ENCODE data around the gene NPHP4.
A peak's percentile ranks its signal among the peaks of the same experiment; 100 is the strongest.
"Not testable (repeated sequence)": the region's sequence is repeated elsewhere in the genome, so short reads cannot be mapped to it uniquely, and the experiment has no call there.

Gene NPHP4

DNA sequence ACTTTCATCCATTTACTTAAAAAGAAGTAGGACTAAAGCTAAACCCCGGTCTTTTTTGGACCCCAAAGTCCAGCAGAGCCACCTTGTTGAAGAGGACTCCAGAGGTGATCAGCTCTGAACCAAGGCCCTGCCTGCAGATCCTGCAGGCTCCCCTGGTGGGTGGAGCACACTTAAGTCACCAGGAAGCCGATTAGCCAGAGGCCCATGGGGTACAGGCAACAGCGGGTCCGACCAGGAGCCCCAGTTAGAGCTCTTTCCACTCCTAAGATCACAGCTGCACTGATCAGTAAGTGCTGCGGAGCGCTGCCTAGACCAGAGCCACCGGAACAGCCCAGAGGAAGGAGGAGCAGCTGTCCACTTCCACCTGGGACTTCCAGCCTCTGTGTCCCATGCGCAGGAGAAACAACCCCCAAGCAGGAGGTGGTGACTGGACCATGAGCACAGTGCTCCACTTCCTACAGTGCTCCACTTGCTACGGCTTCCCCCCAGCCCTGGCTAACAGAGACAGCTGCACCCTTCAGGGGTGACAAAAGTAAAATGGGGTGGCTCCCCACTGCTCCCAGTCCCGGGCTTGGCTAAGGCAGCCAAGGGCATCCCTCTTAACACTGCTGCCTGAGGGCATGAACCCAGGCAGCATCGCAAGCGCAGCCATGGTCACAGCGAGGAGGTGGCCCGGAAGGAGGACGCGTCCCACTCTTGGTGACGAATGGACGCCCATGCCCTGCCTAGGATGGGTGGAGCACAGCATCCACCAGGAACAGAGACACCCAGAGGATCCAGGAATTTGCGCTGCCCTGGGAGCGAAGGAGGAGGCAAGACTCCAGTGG lies 58.0 kb downstream of the NPHP4 start:
- no peaks in the 10 kb centered on the region for H3K27me3 Mint-ChIP-seq
- H3K4me3 Mint-ChIP-seq, result no peak overlapping the region
- H3K4me1 Mint-ChIP-seq, result peaks cover 6% of the 10 kb centered on the region
- no peaks in the 10 kb centered on the region for H3K9me3 Mint-ChIP-seq
- ATAC-seq, result no peak
- no peak for DNase-seq
- no peak overlapping the region for H3K27ac Mint-ChIP-seq

DNA sequence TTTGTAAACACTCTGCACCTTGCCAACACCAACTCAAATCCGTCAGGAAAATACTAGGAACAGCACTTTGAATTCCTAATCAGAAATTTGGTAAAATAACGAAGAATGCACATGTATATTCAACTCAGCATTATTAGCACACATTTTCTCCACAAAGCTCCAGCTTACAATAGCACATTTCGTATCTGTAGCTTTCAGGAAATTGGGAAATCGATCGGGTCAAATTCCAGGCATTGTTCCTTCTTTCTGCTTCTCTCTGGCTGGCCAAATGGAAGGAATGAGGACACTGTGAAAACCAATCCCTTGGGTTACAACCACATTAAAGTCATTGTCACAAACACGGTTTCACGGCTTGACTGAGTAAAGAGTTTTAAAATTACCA lies 58.6 kb downstream of the NPHP4 start:
- Mint-ChIP-seq H3K4me1 (peaks cover 6% of the 10 kb centered on the region), H3K27ac (no peak overlapping the region), H3K4me3 (no peak overlapping the region), H3K27me3 (no peaks in the 10 kb centered on the region), H3K9me3 (no peaks in the 10 kb centered on the region)
- DNase-seq, result no peak
- no peak for ATAC-seq

DNA sequence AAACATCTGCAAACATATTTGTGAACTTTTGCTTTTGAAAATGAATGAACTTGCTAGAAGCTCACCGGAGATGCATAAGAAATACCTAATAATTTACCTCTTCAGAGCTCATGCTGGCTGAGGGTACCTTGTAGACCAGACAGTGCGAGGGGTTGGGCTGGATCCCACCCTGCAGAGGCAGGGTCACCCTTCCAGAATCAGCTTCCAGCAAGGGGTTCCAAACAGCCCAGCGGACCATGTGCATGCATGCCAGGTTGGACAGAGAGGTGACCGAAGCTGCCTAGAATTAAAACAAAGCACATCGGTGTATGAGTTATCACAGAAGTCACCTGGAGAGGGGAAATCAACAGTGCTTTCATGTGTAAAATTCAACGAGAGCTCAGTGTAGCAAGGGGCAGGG lies 59.2 kb downstream of the NPHP4 start:
- Mint-ChIP-seq H3K27ac (no peak overlapping the region), H3K9me3 (no peaks in the 10 kb centered on the region), H3K27me3 (no peaks in the 10 kb centered on the region), H3K4me1 (peaks cover 6% of the 10 kb centered on the region), H3K4me3 (no peak overlapping the region)
- DNase-seq (no peak), ATAC-seq (no peak)

- DNase-seq, result no peak
- H3K27ac Mint-ChIP-seq, result no peak overlapping the region
- H3K4me3 Mint-ChIP-seq, result no peak overlapping the region
- H3K4me1 Mint-ChIP-seq, result no peaks in the 10 kb centered on the region
- H3K27me3 Mint-ChIP-seq, result no peaks in the 10 kb centered on the region
- no peak for ATAC-seq
- H3K9me3 Mint-ChIP-seq, result no peaks in the 10 kb centered on the region
Measured at GRCh38 chr1:5928714-5929400, 63.4 kb downstream of the NPHP4 start.

DNA sequence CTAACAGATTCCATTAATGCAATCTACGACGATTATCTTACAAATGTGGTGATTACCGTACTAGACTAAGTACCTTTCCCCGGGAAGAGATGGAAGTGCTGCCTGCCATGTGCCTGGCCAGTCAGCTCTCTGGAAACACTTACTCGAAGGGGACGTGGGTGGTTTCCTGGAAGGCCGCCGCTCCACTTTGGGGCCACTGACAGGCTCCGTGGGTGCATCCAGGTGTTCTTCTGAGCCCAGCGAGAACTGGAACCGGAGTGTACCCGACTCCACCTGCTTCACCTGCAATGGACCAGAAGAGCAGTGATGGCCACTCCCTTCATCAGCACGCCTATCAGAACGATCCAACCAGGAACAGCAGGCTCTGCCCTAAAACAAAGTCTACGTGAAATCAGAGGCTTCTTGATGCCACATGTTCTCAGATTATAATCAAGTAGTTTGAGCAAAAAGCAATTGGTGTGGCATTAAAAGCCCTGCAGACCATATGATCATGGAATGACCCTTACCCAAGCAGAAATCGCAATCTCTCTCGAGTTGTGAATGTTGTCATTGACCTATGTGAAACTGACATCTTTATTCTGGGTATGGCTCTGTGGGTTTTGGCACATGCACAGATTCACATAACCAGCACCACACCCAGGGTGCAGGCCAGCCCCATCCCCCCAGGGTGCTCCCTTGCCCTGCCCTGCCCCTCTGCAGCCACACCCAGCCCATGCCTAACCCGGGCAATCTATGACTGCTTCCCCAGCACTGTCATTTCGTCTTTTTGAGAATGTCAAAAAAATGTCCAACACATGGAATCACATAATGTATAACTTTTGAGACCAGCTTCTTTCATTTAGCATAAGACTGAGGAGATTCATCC lies 64.5 kb downstream of the NPHP4 start:
- H3K27ac Mint-ChIP-seq, result no peak overlapping the region
- H3K4me3 Mint-ChIP-seq, result no peak overlapping the region
- H3K9me3 Mint-ChIP-seq, result no peaks in the 10 kb centered on the region
- ATAC-seq (no peak), DNase-seq (no peak)
- no peaks in the 10 kb centered on the region for H3K27me3 Mint-ChIP-seq
- H3K4me1 Mint-ChIP-seq, result no peaks in the 10 kb centered on the region

GRCh38 chr1:5926686-5927435 lies 65.4 kb downstream of the NPHP4 start:
- ATAC-seq (no peak), DNase-seq (no peak)
- Mint-ChIP-seq H3K4me1 (no peaks in the 10 kb centered on the region), H3K27ac (no peak overlapping the region), H3K4me3 (no peak overlapping the region), H3K27me3 (no peaks in the 10 kb centered on the region), H3K9me3 (no peaks in the 10 kb centered on the region)

- H3K4me1 Mint-ChIP-seq, DNase-seq, ATAC-seq, H3K4me3 Mint-ChIP-seq, H3K27ac Mint-ChIP-seq, H3K27me3 Mint-ChIP-seq, H3K9me3 Mint-ChIP-seq: not testable (repeated sequence)
Measured at GRCh38 chr1:5922700-5923330, 69.4 kb downstream of the NPHP4 start.

- DNase-seq, result no peak
- Mint-ChIP-seq H3K27ac (peak overlapping the region in 1 of 2 donors; percentile 49), H3K4me1 (no peaks in the 10 kb centered on the region), H3K4me3 (no peak overlapping the region), H3K27me3 (no peaks in the 10 kb centered on the region), H3K9me3 (no peaks in the 10 kb centered on the region)
- no peak for ATAC-seq
Measured at GRCh38 chr1:5921671-5922070, 70.6 kb downstream of the NPHP4 start.

- no peak for DNase-seq
- Mint-ChIP-seq H3K27me3 (no peaks in the 10 kb centered on the region), H3K4me3 (no peak overlapping the region), H3K4me1 (peaks cover under 1% of the 10 kb centered on the region), H3K9me3 (no peaks in the 10 kb centered on the region), H3K27ac (no peak overlapping the region)
- ATAC-seq, result no peak
Measured at GRCh38 chr1:5921129-5921528, 71.1 kb downstream of the NPHP4 start.

- ATAC-seq (no peak), DNase-seq (no peak)
- H3K27ac Mint-ChIP-seq, result no peak overlapping the region
- no peaks in the 10 kb centered on the region for H3K27me3 Mint-ChIP-seq
- no peaks in the 10 kb centered on the region for H3K9me3 Mint-ChIP-seq
- peaks cover 7% of the 10 kb centered on the region for H3K4me1 Mint-ChIP-seq
- H3K4me3 Mint-ChIP-seq, result no peak overlapping the region
Measured at GRCh38 chr1:5920201-5920600, 72.0 kb downstream of the NPHP4 start.

DNA sequence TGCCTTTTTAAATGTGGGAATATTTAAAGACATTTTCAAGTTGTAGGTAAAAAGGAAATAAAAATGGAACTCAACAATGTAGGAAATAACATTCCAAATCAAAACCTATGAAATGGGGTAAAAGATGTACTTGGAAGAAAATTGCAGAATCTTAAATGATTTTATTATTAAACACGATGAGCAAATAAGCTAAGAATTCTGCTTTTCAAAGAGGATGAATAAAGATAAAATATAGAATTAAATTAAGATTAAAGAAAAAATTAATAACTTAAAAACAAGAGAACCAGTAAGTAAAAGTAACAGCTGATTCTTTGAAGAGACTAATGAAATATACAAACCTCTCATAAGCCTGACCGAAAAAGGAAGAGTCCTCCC lies 74.0 kb downstream of the NPHP4 start:
- H3K27me3 Mint-ChIP-seq, result no peaks in the 10 kb centered on the region

DNA sequence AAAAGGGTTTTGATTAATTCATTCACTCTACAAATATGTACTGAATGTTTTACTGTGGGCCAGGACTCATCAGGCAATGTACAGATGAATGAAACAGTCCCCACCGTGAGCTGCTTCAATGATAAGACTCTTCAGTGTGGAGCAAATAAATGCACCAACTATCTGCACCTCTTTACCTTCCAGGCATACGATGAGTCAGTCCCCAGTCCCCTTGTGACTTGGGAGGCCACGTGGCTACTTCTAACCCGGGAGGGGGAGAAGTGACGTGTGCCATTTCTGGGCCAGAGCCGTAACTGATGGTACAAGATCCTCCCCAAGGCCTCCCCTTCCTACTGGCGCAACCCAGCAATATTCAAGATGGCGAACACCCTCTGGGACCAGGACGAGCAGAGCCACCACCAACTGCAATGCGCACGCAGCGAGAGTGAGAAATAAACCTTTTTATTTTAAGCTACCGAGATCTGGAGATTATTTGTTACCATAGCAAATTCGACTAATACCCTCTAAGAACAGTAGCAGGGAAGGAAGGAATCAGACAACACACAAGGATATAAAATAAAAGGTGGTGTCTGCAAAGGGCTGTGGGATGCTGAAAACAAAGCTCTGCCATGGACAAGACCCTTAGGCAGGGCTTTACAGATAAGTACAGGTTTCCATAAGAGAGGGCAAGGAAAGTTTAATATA lies 74.5 kb downstream of the NPHP4 start:
- DNase-seq (no peak), ATAC-seq (no peak)
- Mint-ChIP-seq H3K4me3 (no peak overlapping the region), H3K27ac (no peak overlapping the region), H3K27me3 (no peaks in the 10 kb centered on the region), H3K4me1 (peaks cover 7% of the 10 kb centered on the region), H3K9me3 (no peaks in the 10 kb centered on the region)

More for the DNA sequence above, 74.0 kb downstream of the NPHP4 start:
- Mint-ChIP-seq H3K9me3 (no peaks in the 10 kb centered on the region), H3K4me1 (peaks cover 7% of the 10 kb centered on the region), H3K4me3 (no peak overlapping the region), H3K27ac (no peak overlapping the region)
- DNase-seq (no peak), ATAC-seq (no peak)

DNA sequence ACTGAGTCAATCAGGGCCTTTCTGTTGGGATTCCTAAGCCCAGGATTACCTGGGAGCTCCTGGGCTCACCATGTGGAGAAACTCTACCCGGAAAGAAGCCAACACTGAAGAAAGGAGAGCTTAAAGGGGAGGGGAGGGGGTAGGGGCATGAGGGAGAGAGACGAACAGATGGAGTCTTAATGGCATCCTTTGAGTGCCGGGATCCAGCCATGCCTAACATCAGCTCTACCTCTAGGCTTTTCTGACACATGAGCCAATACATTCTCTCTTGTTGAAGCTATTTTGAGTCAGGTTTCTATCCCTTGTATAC lies 75.0 kb downstream of the NPHP4 start:
- DNase-seq (no peak), ATAC-seq (no peak)
- no peak overlapping the region for H3K4me3 Mint-ChIP-seq
- H3K27ac Mint-ChIP-seq, result no peak overlapping the region
- no peaks in the 10 kb centered on the region for H3K27me3 Mint-ChIP-seq
- no peaks in the 10 kb centered on the region for H3K9me3 Mint-ChIP-seq
- peaks cover 7% of the 10 kb centered on the region for H3K4me1 Mint-ChIP-seq

DNA sequence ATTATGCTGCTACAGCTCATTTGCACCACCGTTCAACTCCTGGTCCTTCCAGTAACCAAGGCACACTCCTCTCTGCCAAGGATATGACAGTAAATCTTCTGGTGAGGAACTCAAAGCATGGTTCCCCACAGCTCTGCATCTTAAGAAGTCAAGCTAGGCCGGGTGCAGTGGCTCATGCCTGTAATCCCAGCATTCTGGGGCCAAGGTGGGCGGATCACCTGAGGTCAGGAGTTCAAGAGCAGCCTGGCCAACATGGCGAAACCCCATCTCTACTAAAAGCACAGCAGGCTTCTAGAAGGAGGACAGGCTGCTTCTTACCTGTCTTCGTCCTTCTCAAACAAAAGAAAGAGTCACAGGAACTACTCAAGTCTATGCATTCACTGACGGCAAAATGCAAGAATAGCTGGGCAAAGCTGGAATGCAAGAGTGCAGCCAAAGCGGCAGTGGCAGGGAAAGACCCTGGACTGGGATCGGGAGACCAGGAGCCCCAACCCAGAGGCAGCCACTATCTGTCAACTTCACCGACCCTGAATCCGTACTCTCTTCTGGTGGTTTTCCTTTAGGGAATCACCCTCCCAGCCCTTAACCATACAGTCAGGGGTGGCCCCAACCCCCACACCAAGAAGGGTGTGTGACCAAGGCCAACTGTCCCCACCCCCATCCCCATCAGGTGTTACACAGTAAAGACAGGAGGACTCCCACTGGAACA lies 75.5 kb downstream of the NPHP4 start:
- Mint-ChIP-seq H3K9me3 (no peaks in the 10 kb centered on the region), H3K4me3 (no peak overlapping the region), H3K27ac (no peak overlapping the region), H3K4me1 (peaks cover 7% of the 10 kb centered on the region), H3K27me3 (no peaks in the 10 kb centered on the region)
- ATAC-seq, result no peak
- DNase-seq, result no peak

Measured in stimulated activated naive CD8-positive, alpha-beta T cell treated with anti-CD3 and anti-CD28 coated beads, Interleukin-15, amount 100 ng/mL, for 72 hours (primary cell).